PC-9 (cell line): ENCODE measurements around the gene KCNIP2. TPM values are rescaled to one million over a fixed set of nuclear protein-coding genes. Genes with fewer than 3 reads are reported as not detected.

Source experiments
- BruUV-seq: library from RNA; stranded (reverse); fragments of 400-500 nt; replicated peaks from 2 replicates; lab custom pipeline; 2021; lab: Mats Ljungman, UMichigan
- CTCF ChIA-PET: fragments of 300-600 bp; sonication (Branson Sonifier 250); formaldehyde crosslinking; loops from one replicate; lab custom pipeline; 2022; ENCODE audit warnings: antibody characterized with exemption; lab: Charles Lee
- POLR2A ChIA-PET: fragments of 300-600 bp; sonication (Branson Sonifier 250); formaldehyde crosslinking; loops from one replicate; lab custom pipeline; 2022; ENCODE audit warnings: antibody characterized with exemption; ENCODE audit not compliant: unreplicated experiment; lab: Charles Lee
- DNase-seq, 2 experiments: peaks; one replicate each; pipeline versions ENCODE4 v3.0.0 to v3.0.0-alpha.2; 2015 to 2022; ENCODE audit warnings: mixed read lengths in 1 of 2
- H2AFZ ChIP-seq: fragments of 200-600 bp; sonication (generic); 2 replicates; pipeline ENCODE4 v1.8.1; 2017; ENCODE audit warnings: antibody characterized with exemption
- H3F3A ChIP-seq: fragments of 200-600 bp; sonication (generic); 2 replicates; pipeline ENCODE4 v1.8.1; 2017; ENCODE audit warnings: antibody characterized with exemption, mild to moderate bottlenecking, low read depth; ENCODE audit not compliant: insufficient read depth
- H3K27ac ChIP-seq: fragments of 200-600 bp; sonication (generic); 2 replicates; pipeline ENCODE4 v1.6.1; 2016; ENCODE audit warnings: mixed run types
- H3K27me3 ChIP-seq: fragments of 200-600 bp; sonication (generic); 2 replicates; pipeline ENCODE4 v1.6.1; 2016; ENCODE audit warnings: low read depth, mixed run types; ENCODE audit not compliant: insufficient read depth
- H3K36me3 ChIP-seq: fragments of 200-600 bp; sonication (generic); 2 replicates; pipeline ENCODE4 v1.6.1; 2016; ENCODE audit warnings: low read depth, mixed run types
- H3K4me1 ChIP-seq: fragments of 200-600 bp; sonication (generic); replicated peaks from 2 replicates; pipeline ENCODE4 v1.6.1; 2016; ENCODE audit warnings: mixed run types; ENCODE audit not compliant: insufficient read depth
- H3K4me2 ChIP-seq: fragments of 200-600 bp; sonication (generic); 2 replicates; pipeline ENCODE4 v1.6.1; 2017; ENCODE audit warnings: mixed run types
- H3K4me3 ChIP-seq: fragments of 200-600 bp; sonication (generic); 2 replicates; pipeline ENCODE4 v1.6.1; 2016; ENCODE audit warnings: mixed run types
- H3K79me2 ChIP-seq: fragments of 200-600 bp; sonication (generic); 2 replicates; pipeline ENCODE4 v1.6.1; 2017; ENCODE audit warnings: low read depth, mixed run types
- H3K9me2 ChIP-seq: fragments of 200-600 bp; sonication (generic); 2 replicates; pipeline ENCODE4 v1.8.1; 2017; ENCODE audit warnings: mild to moderate bottlenecking; ENCODE audit not compliant: insufficient read depth
- H3K9me3 ChIP-seq: fragments of 200-600 bp; sonication (generic); 2 replicates; pipeline ENCODE4 v1.8.1; 2016; ENCODE audit warnings: low read depth; ENCODE audit not compliant: insufficient read depth
- H4K20me1 ChIP-seq: fragments of 200-600 bp; sonication (generic); 2 replicates; pipeline ENCODE4 v1.8.1; 2017; ENCODE audit not compliant: insufficient read depth
- CTCF ChIP-seq: fragments of 200-600 bp; sonication (generic); conservative IDR thresholded peaks from 2 replicates; pipeline ENCODE4 v1.6.1; 2017; ENCODE audit warnings: mixed run types, antibody characterized with exemption, mild to moderate bottlenecking, moderate library complexity
- EZH2 ChIP-seq: fragments of 200-600 bp; sonication (generic); IDR thresholded peaks from 2 replicates; pipeline ENCODE4 v1.8.0; 2017; ENCODE audit warnings: antibody characterized with exemption, low read depth
- intact Hi-C: fragments of 100-400 bp; cut with micrococcal nuclease; formaldehyde crosslinking; loops from one replicate; pipeline ENCODE4 v1.10.0; 2022; ENCODE audit not compliant: unreplicated experiment
- total RNA-seq: library from RNA; stranded (reverse); gene quantifications from 2 replicates; pipeline ENCODE4 v1.2.3, GENCODE V29; 2021

Gene KCNIP2
- total RNA-seq, 1 experiment from 2014 or later = 4.0 TPM

GRCh38 chr10:101781984-101782810 is 61.4 kb downstream of the KCNIP2 start:
- H3K27me3 ChIP-seq = no peaks in the 10 kb centered on the region
- no peak for DNase-seq
- peak overlapping the region; percentile 79 for H3K4me2 ChIP-seq
- H2AFZ ChIP-seq = peak overlapping the region; percentile 98
- H3K9me3 ChIP-seq = no peaks in the 10 kb centered on the region
- BruUV-seq = no TSS peak
- H3K79me2 ChIP-seq = peaks cover 10% of the 10 kb centered on the region; the same call in 1 of the 2 replicates
- H3F3A ChIP-seq = peaks cover 21% of the 10 kb centered on the region
- H4K20me1 ChIP-seq = peaks cover 3% of the 10 kb centered on the region; the same call in 1 of the 2 replicates
- peaks cover 11% of the 10 kb centered on the region; the same call in 1 of the 2 replicates for H3K4me1 ChIP-seq
- TF ChIP-seq CTCF (no peak), EZH2 (no peak)
- no peak overlapping the region for H3K27ac ChIP-seq
- H3K4me3 ChIP-seq = peak overlapping the region; percentile 88
- H3K9me2 ChIP-seq = no peaks in the 10 kb centered on the region
- intact Hi-C loops = loop anchor here (1.0 to 10.0 kb wide), 3 partner anchors 180 to 567 kb away; no protein-coding TSS in a partner anchor
- POLR2A ChIA-PET = no interaction called here
- H3K36me3 ChIP-seq = no peaks in the 10 kb centered on the region
- CTCF ChIA-PET = interaction anchor here (0.9 to 1.5 kb wide), 4 partner anchors 177 to 568 kb away, joined by 3 to 19 read pairs (median 3); no protein-coding TSS in a partner anchor

- H3K27ac ChIP-seq = no peak overlapping the region
- POLR2A ChIA-PET = no interaction called here
- intact Hi-C loops = loop anchor here (1.0 to 10.0 kb wide), 3 partner anchors 179 to 567 kb away; no protein-coding TSS in a partner anchor
- H3K9me2 ChIP-seq = no peaks in the 10 kb centered on the region
- H2AFZ ChIP-seq = no peak overlapping the region
- peaks cover 10% of the 10 kb centered on the region; the same call in 1 of the 2 replicates for H3K79me2 ChIP-seq
- H3K9me3 ChIP-seq = no peaks in the 10 kb centered on the region
- peaks cover 3% of the 10 kb centered on the region; the same call in 1 of the 2 replicates for H4K20me1 ChIP-seq
- CTCF ChIA-PET = interaction anchor here (0.5 to 1.5 kb wide), 7 partner anchors 177 to 567 kb away, joined by 3 to 19 read pairs (median 5); no protein-coding TSS in a partner anchor
- no peak for DNase-seq
- peaks cover 15% of the 10 kb centered on the region for H3F3A ChIP-seq
- no peak overlapping the region; the same call in 1 of the 2 replicates for H3K4me3 ChIP-seq
- H3K4me1 ChIP-seq = peaks cover 11% of the 10 kb centered on the region; the same call in 1 of the 2 replicates
- H3K27me3 ChIP-seq = no peaks in the 10 kb centered on the region
- H3K36me3 ChIP-seq = no peaks in the 10 kb centered on the region
- peak overlapping the region; percentile 79 for H3K4me2 ChIP-seq
- BruUV-seq = no TSS peak
- TF ChIP-seq CTCF = no peak
- no peak for TF ChIP-seq EZH2
These were observed 62.0 kb downstream of the KCNIP2 start for GRCh38 chr10:101781655-101781983.

GRCh38 chr10:101780818-101781654 is 62.6 kb downstream of the KCNIP2 start:
- Histone ChIP-seq H3K27ac (no peak overlapping the region), H3K9me3 (no peaks in the 10 kb centered on the region), H4K20me1 (peaks cover 3% of the 10 kb centered on the region; the same call in 1 of the 2 replicates), H3F3A (peaks cover 15% of the 10 kb centered on the region), H3K9me2 (no peaks in the 10 kb centered on the region), H3K4me3 (no peak overlapping the region), H2AFZ (no peak overlapping the region), H3K4me2 (no peak overlapping the region), H3K79me2 (peaks cover 10% of the 10 kb centered on the region; the same call in 1 of the 2 replicates), H3K4me1 (peaks cover 11% of the 10 kb centered on the region; the same call in 1 of the 2 replicates), H3K27me3 (no peaks in the 10 kb centered on the region), H3K36me3 (no peaks in the 10 kb centered on the region)
- ChIA-PET POLR2A (interaction anchor here (0.6 kb wide), 2 partner anchors 66 to 181 kb away, joined by 3 to 4 read pairs; no protein-coding TSS in a partner anchor), CTCF (interaction anchor here (0.5 to 1.5 kb wide), 6 partner anchors 177 to 567 kb away, joined by 3 to 19 read pairs (median 6); no protein-coding TSS in a partner anchor)
- intact Hi-C loops = loop anchor here (1.0 to 10.0 kb wide), 3 partner anchors 179 to 566 kb away; no protein-coding TSS in a partner anchor
- peak; percentile 89 for TF ChIP-seq CTCF
- TF ChIP-seq EZH2 = no peak
- BruUV-seq = no TSS peak
- DNase-seq = peak in 1 of 2 experiments; percentile 62
